Endothelial cell (in vitro differentiated cells): ENCODE results near the gene MRPL23. TPM values are rescaled to one million over a fixed set of nuclear protein-coding genes. Genes with fewer than 3 reads are reported as not detected.
"Not testable (repeated sequence)": the region's sequence is repeated elsewhere in the genome, so short reads cannot be mapped to it uniquely, and the experiment has no call there.

ENCODE experiments used
- DNase-seq: peaks from one replicate; pipeline ENCODE4 v3.0.0; 2021; ENCODE audit warnings: low spot score
- H3K27ac Mint-ChIP-seq: one replicate; pipeline ENCODE4 v1.8.0; 2021; ENCODE audit warnings: mixed read lengths, inconsistent platforms; ENCODE audit not compliant: unreplicated experiment
- H3K27me3 Mint-ChIP-seq: one replicate; pipeline ENCODE4 v1.8.0; 2021; ENCODE audit warnings: mild to moderate bottlenecking, moderate library complexity, mixed read lengths, inconsistent platforms; ENCODE audit not compliant: unreplicated experiment
- H3K36me3 Mint-ChIP-seq: one replicate; pipeline ENCODE4 v1.8.0; 2021; ENCODE audit warnings: mild to moderate bottlenecking, low read depth, mixed read lengths, inconsistent platforms; ENCODE audit not compliant: unreplicated experiment
- H3K4me1 Mint-ChIP-seq: one replicate; pipeline ENCODE4 v1.8.0; 2021; ENCODE audit warnings: mild to moderate bottlenecking, mixed read lengths, inconsistent platforms; ENCODE audit not compliant: unreplicated experiment
- H3K4me3 Mint-ChIP-seq: one replicate; pipeline ENCODE4 v1.8.0; 2021; ENCODE audit warnings: mild to moderate bottlenecking, mixed read lengths, inconsistent platforms; ENCODE audit not compliant: unreplicated experiment
- H3K9me3 Mint-ChIP-seq: one replicate; pipeline ENCODE4 v1.8.0; 2021; ENCODE audit warnings: mixed read lengths, inconsistent platforms; ENCODE audit not compliant: unreplicated experiment
- CTCF ChIP-seq: fragments of 200-600 bp; sonication (generic); IDR thresholded peaks from one replicate; pipeline ENCODE4 v1.5.0; 2021; ENCODE audit warnings: antibody characterized with exemption; ENCODE audit not compliant: unreplicated experiment
- total RNA-seq: library from RNA; stranded (reverse); fragmentation: NEBNext Ultra II Directional; extraction: Animal tissue kit (Norgen Biotek cat#: 25700); gene quantifications from one replicate; pipeline ENCODE4 v1.2.1, GENCODE V29; 2021; ENCODE audit not compliant: unreplicated experiment

The MRPL23 gene
- total RNA-seq, 1 donor from 2014 or later, result 29.2 TPM

GRCh38 chr11:1936781-1937615 is 10.1 kb upstream of the MRPL23 start:
- H3K27me3 Mint-ChIP-seq, result peaks cover 11% of the 10 kb centered on the region
- H3K4me1 Mint-ChIP-seq, result peaks cover 6% of the 10 kb centered on the region
- no peak overlapping the region for H3K27ac Mint-ChIP-seq
- no peaks in the 10 kb centered on the region for H3K9me3 Mint-ChIP-seq
- peak; percentile 2 for DNase-seq
- peaks cover 5% of the 10 kb centered on the region for H3K36me3 Mint-ChIP-seq
- H3K4me3 Mint-ChIP-seq, result no peak overlapping the region
- TF ChIP-seq CTCF, result no peak

GRCh38 chr11:1937616-1938342 is 9.4 kb upstream of the MRPL23 start:
- Mint-ChIP-seq H3K27ac (no peak overlapping the region), H3K9me3 (no peaks in the 10 kb centered on the region), H3K27me3 (peaks cover 12% of the 10 kb centered on the region), H3K4me1 (peaks cover 6% of the 10 kb centered on the region), H3K36me3 (peaks cover 5% of the 10 kb centered on the region), H3K4me3 (no peak overlapping the region)
- DNase-seq, result peak; percentile 2
- TF ChIP-seq CTCF, result no peak

- Mint-ChIP-seq H3K4me3 (no peak overlapping the region), H3K4me1 (peaks cover 6% of the 10 kb centered on the region), H3K36me3 (peaks cover 5% of the 10 kb centered on the region), H3K27ac (no peak overlapping the region), H3K9me3 (no peaks in the 10 kb centered on the region), H3K27me3 (peaks cover 13% of the 10 kb centered on the region)
- TF ChIP-seq CTCF, result no peak
- peak; percentile 2 for DNase-seq
These were observed 8.7 kb upstream of the MRPL23 start for GRCh38 chr11:1938343-1939005.

GRCh38 chr11:1939006-1939625 is 8.0 kb upstream of the MRPL23 start:
- TF ChIP-seq CTCF, result no peak
- H3K4me3 Mint-ChIP-seq, result no peak overlapping the region
- peak; percentile 3 for DNase-seq
- H3K4me1 Mint-ChIP-seq, result peaks cover 6% of the 10 kb centered on the region
- no peaks in the 10 kb centered on the region for H3K9me3 Mint-ChIP-seq
- peaks cover 5% of the 10 kb centered on the region for H3K36me3 Mint-ChIP-seq
- no peak overlapping the region for H3K27ac Mint-ChIP-seq
- peaks cover 16% of the 10 kb centered on the region for H3K27me3 Mint-ChIP-seq

- H3K9me3 Mint-ChIP-seq, H3K4me1 Mint-ChIP-seq, H3K36me3 Mint-ChIP-seq, H3K4me3 Mint-ChIP-seq: not testable (repeated sequence)
- peak overlapping the region; percentile 28 for H3K27ac Mint-ChIP-seq
- H3K27me3 Mint-ChIP-seq, result peaks cover 18% of the 10 kb centered on the region
- DNase-seq, result peak; percentile 1
These were observed 7.3 kb upstream of the MRPL23 start for GRCh38 chr11:1939788-1940187.
